ENCODE results near the gene BCL7C.

- TF ChIP-seq CTCF (IDR thresholded peaks at IDR 0.05) (no peak), POLR2A (IDR thresholded peaks at IDR 0.05) (no peak)
These were observed 35.8 kb downstream of the BCL7C start for GRCh38 chr16:30858111-30858495.

Measured in testis (tissue), 2 donors.